SK-MEL-5 (cell line): ENCODE data around the gene RNASEH2B. TPM values are rescaled to one million over a fixed set of nuclear protein-coding genes. Genes with fewer than 3 reads are reported as not detected.

ENCODE experiments used
- DNase-seq: peaks from one replicate; pipeline ENCODE4 v3.0.0-alpha.2; 2016; ENCODE audit warnings: low read depth, low spot score
- in situ Hi-C: cut with HindIII; loops from 2 replicates; pipeline ENCODE4 v1.10.0; 2016; ENCODE audit warnings: low sequenced_read_pairs, high pct_unique_total_duplicates, low pct_unique_long_range_greater_than_20kb
- total RNA-seq: library from RNA; depleted of rRNA; stranded (reverse); fragments of >200 nt; shearing (Covaris generic); gene quantifications from 2 replicates; pipeline ENCODE4 v1.2.3, GENCODE V29; 2014

The RNASEH2B gene
- total RNA-seq, 1 experiment from 2014 or later: 87.0 TPM

- no peak for DNase-seq
- in situ Hi-C loops: no loop called here
Measured at GRCh38 chr13:50970956-50971355, 61.4 kb downstream of the RNASEH2B start.

- DNase-seq: no peak
- in situ Hi-C loops: no loop called here
Measured at GRCh38 chr13:50974268-50974667, 64.7 kb downstream of the RNASEH2B start.

GRCh38 chr13:50979187-50979586, 69.6 kb downstream of the RNASEH2B start:
- no peak for DNase-seq
- in situ Hi-C loops: no loop called here

GRCh38 chr13:50981686-50982085, 72.1 kb downstream of the RNASEH2B start:
- in situ Hi-C loops: no loop called here
- DNase-seq: no peak

GRCh38 chr13:50989476-50989875, 79.9 kb downstream of the RNASEH2B start:
- in situ Hi-C loops: no loop called here
- DNase-seq: peak; percentile 56

GRCh38 chr13:50990065-50990817, 80.7 kb downstream of the RNASEH2B start:
- DNase-seq: no peak
- in situ Hi-C loops: no loop called here

GRCh38 chr13:50990818-50991506, 81.4 kb downstream of the RNASEH2B start:
- no peak for DNase-seq
- in situ Hi-C loops: no loop called here

- DNase-seq: no peak
- in situ Hi-C loops: no loop called here
Measured at GRCh38 chr13:50991579-50992521, 82.3 kb downstream of the RNASEH2B start.

- DNase-seq: no peak
- in situ Hi-C loops: no loop called here
Measured at GRCh38 chr13:50993371-50993770, 83.8 kb downstream of the RNASEH2B start.

GRCh38 chr13:50993934-50994333, 84.3 kb downstream of the RNASEH2B start:
- DNase-seq: no peak
- in situ Hi-C loops: no loop called here

- in situ Hi-C loops: no loop called here
- DNase-seq: no peak
Measured at GRCh38 chr13:50994651-50995050, 85.1 kb downstream of the RNASEH2B start.

- in situ Hi-C loops: no loop called here
- no peak for DNase-seq
Measured at GRCh38 chr13:50995854-50996253, 86.3 kb downstream of the RNASEH2B start.

- no peak for DNase-seq
- in situ Hi-C loops: no loop called here
Measured at GRCh38 chr13:50998326-50998725, 88.7 kb downstream of the RNASEH2B start.

- DNase-seq: no peak
- in situ Hi-C loops: no loop called here
Measured at GRCh38 chr13:50999641-51000040, 90.0 kb downstream of the RNASEH2B start.

GRCh38 chr13:51000061-51000460, 90.5 kb downstream of the RNASEH2B start:
- in situ Hi-C loops: no loop called here
- DNase-seq: no peak

- no peak for DNase-seq
- in situ Hi-C loops: no loop called here
Measured at GRCh38 chr13:51000571-51001260, 91.1 kb downstream of the RNASEH2B start.

- no peak for DNase-seq
- in situ Hi-C loops: no loop called here
Measured at GRCh38 chr13:51001335-51001734, 91.7 kb downstream of the RNASEH2B start.

- no peak for DNase-seq
- in situ Hi-C loops: no loop called here
Measured at GRCh38 chr13:51002736-51003135, 93.1 kb downstream of the RNASEH2B start.
